HG02884 (cell line): Measurements from ENCODE around the gene COLEC11.
"Not testable (repeated sequence)": the region's sequence is repeated elsewhere in the genome, so short reads cannot be mapped to it uniquely, and the experiment has no call there.

Experiments used
- ATAC-seq: cut with Tn5 transposase; IDR thresholded peaks from one replicate; pipeline ENCODE4 v1.9.1; 2021; ENCODE audit warnings: mild to moderate bottlenecking, moderate library complexity; ENCODE audit not compliant: unreplicated experiment

Gene COLEC11

GRCh38 chr2:3594493-3595281, at the start of gene COLEC11:
Gene COLEC11, plus strand, starts transcription at chr2:3595112. Its CDS starts 9,229 bp downstream, at chr2:3604341.
- no peak for ATAC-seq

- ATAC-seq, result no peak
Measured at GRCh38 chr2:3545788-3546478, 49.0 kb upstream of the COLEC11 start.

DNA sequence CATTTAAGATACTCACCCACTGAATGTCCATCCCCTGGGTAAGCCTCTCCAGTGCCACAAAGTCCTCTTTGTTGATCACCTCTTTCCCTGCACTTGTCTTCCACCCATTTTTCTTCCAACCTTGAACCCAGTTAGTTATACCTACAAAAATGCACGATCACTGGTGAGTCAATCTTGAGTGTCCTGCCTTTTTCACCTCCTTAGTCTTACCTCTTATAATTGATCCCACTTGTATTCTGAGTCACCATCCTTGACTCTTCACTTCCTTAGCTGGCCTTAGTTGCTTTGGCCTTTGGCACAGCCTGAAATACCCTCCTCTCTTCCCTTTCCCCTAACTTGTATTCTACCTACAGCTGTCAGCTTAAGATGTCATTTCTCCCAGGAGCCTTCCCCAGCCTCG, 47.0 kb upstream of the COLEC11 start:
- ATAC-seq, result no peak

- ATAC-seq, result no peak
Measured at GRCh38 chr2:3553946-3554345, 41.0 kb upstream of the COLEC11 start.

- peak; percentile 14 for ATAC-seq
Measured at GRCh38 chr2:3557639-3558204, 37.2 kb upstream of the COLEC11 start.

DNA sequence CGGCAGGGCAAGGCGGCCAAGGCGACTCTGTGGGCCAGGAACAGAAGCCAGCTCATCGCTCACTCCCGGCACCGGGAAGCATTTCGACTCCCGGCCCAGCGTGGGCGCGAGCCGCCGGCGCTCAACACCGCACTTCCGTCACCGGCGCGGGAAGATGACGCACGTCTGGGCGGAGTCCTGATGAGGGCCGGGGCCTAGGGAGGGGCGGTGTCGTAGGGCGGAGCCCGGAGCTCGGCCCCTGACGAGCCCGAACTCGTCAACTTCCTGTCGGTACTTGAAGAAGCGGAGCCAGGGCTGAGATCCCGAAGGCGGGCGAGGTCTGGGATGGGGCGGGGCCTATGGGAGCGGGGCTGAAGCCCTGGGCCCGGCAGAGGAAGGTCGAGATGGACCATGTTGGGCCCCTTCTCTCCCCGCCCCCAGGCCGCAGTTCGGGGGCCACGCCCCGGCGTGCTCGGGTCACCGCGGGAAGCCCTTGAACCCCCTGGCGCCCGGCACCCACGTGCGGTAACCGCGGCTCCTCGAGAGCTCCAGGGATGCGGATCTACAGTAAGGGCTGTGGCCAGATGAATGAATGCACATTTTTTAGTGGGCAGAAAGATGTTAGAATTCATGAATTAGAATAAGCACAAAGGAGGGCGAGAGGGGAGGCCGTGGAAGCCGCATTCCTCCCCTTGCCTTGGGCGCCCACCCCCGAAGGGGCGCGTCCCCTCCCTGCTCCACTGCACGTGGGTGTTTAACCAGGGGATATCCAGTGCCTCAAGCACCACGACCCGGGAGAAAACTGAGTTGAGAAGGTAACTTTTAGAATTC, 36.5 kb upstream of the COLEC11 start, which contains the start of gene RNASEH1:
RNASEH1 (minus strand) TSS at position 129 of the 810 bp plus-strand sequence; CDS start at position 56, 73 bp downstream.
- peak; percentile 94 for ATAC-seq

GRCh38 chr2:3563521-3563976, 31.4 kb upstream of the COLEC11 start:
- peak; percentile 48 for ATAC-seq

DNA sequence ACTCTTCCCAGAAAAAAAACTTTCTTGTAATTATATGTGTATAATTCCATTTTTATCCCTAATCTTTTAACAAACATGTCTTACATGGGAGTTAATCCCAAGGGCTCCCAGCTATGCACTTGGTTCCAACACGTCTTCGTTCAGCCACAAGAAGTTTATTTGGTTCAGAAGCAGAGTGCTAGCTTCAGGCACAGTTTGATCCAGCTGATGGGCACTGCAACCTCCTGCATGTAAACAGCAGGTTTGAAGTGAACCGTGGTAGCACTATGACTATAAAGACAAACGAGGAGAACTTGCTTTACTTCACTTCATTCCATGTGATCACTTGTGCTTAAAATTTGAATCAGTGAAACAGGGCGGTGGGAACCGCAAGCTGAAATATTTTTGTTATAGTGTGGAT, 29.8 kb upstream of the COLEC11 start:
- ATAC-seq, result no peak

GRCh38 chr2:3566806-3567205, 28.1 kb upstream of the COLEC11 start:
- no peak for ATAC-seq

GRCh38 chr2:3569656-3570055, 25.3 kb upstream of the COLEC11 start:
- ATAC-seq, result not testable (repeated sequence)

GRCh38 chr2:3571284-3571683, 23.6 kb upstream of the COLEC11 start:
- no peak for ATAC-seq

GRCh38 chr2:3572620-3573019, 22.3 kb upstream of the COLEC11 start:
- no peak for ATAC-seq

- ATAC-seq, result no peak
Measured at GRCh38 chr2:3574155-3574554, 20.8 kb upstream of the COLEC11 start.

DNA sequence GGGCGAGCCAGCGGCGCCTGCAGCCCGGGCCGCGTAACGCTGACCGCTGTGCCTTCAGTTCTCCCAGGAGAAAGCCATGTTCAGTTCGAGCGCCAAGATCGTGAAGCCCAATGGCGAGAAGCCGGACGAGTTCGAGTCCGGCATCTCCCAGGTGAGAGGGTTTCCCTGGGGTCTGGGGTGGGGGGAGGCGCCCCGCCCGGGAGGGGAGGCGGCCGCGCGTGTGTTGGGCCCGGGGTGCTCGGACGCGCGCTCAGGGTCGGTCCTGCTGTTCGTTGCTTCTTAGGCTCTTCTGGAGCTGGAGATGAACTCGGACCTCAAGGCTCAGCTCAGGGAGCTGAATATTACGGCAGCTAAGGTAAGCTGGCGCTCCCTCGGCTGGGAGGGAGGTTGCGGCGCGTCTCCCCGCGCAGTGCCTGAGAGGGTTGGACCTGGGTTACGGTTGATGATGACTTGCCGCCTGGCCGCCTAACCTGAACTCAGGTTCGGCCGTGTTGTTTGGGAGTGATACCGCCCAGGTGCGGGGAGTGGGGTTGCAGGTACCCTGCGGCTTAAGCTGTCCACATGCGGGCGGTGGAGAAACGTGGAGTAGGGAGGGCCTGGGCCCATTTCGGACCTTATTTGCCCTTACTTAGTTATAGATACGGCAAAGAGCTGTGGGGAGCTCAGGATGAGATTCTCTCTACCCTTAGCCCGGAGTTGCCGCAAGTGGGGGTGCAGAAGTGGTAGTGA, 19.2 kb upstream of the COLEC11 start:
- ATAC-seq, result peak; percentile 16

GRCh38 chr2:3576263-3576630, 18.7 kb upstream of the COLEC11 start:
- ATAC-seq, result not testable (repeated sequence)

- ATAC-seq, result no peak
Measured at GRCh38 chr2:3578987-3579386, 15.9 kb upstream of the COLEC11 start.

- ATAC-seq, result no peak
Measured at GRCh38 chr2:3580449-3580848, 14.5 kb upstream of the COLEC11 start.

DNA sequence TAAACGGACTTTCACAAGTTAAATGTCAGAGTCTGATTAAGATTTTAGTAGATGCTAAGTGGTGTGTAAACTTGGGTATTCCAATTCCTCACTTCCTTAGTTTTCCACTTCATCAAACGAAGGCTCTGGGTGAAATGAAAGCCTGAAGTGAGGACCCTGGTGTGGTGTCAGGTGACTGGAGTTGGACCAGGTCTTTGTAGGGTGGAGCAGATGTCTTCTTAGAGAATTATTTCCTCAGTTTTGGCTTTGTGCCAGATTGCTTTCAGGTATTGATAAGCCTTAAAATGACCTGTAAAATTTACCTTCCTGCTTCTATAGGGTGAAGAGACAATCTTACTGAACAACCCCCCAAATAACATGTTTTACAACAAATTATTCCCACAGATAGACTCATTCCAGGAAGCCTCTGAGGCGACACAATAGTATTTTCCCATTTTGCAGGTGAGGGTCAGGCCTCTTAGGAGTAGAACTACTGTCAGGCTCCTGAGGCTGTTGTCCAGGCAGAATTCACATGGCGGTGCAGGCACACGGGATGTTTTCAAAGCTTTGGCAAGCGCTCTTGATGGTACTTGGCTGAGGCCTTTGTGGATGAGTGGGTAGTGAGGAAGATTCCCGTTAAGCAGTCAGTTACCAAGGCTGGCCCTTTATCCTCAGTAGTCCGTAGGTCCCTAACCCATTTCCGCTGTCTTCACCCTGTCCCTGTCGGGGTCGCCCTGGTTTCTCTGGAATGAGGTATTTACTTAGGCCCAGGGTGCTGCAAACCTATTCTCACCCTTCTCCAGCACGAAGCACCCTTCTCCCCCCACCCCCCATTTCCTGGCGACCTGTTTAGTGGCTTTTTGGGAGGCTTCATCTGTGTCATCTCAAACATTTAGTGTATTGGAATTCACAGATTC, 13.3 kb upstream of the COLEC11 start:
- ATAC-seq, result no peak

- no peak for ATAC-seq
Measured at GRCh38 chr2:3584076-3584475, 10.8 kb upstream of the COLEC11 start.
